Mesenchymal stem cell (in vitro differentiated cells and primary cell): ENCODE results near the gene ADIRF.

ENCODE experiments used
- DNase-seq: peaks from one replicate; pipeline ENCODE4 v3.0.0-alpha.2; 2013
- H2AFZ ChIP-seq: one replicate; pipeline ENCODE4 v1.6.1; 2013; ENCODE audit warnings: low read depth, mild to moderate bottlenecking, control low read depth, inconsistent platforms, low read length, moderate library complexity
- H2AK5ac ChIP-seq: 2 replicates; pipeline ENCODE4 v1.6.1; 2013; ENCODE audit warnings: low read length, moderate library complexity, mild to moderate bottlenecking, inconsistent platforms; ENCODE audit not compliant: severe bottlenecking
- H2BK120ac ChIP-seq: one replicate; pipeline ENCODE4 v1.6.1; 2013; ENCODE audit warnings: low read depth, mild to moderate bottlenecking, inconsistent platforms, low read length, moderate library complexity
- H2BK12ac ChIP-seq, 2 experiments: one replicate each; pipeline ENCODE4 v1.6.1; 2013; ENCODE audit warnings: inconsistent platforms in 2 of 2, low read length in 2 of 2, mild to moderate bottlenecking in 2 of 2, moderate library complexity in 2 of 2, control low read depth in 1 of 2
- H2BK15ac ChIP-seq: one replicate; pipeline ENCODE4 v1.6.1; 2013; ENCODE audit warnings: mild to moderate bottlenecking, low read depth, inconsistent platforms; ENCODE audit not compliant: poor library complexity, severe bottlenecking
- H2BK5ac ChIP-seq: 2 replicates; pipeline ENCODE4 v1.6.1; 2013; ENCODE audit warnings: low read depth, mild to moderate bottlenecking, low read length, control low read depth, inconsistent platforms; ENCODE audit not compliant: poor library complexity, severe bottlenecking
- H3K14ac ChIP-seq, 2 experiments: one replicate each; pipeline ENCODE4 v1.6.1; 2013; ENCODE audit warnings: inconsistent platforms in 2 of 2, low read length in 2 of 2, control low read depth in 1 of 2, mild to moderate bottlenecking in 1 of 2, moderate library complexity in 1 of 2
- H3K18ac ChIP-seq, 2 experiments: one replicate each; pipeline ENCODE4 v1.6.1; 2013; ENCODE audit warnings: inconsistent platforms in 2 of 2, low read length in 2 of 2, control low read depth in 1 of 2, low read depth in 1 of 2, mild to moderate bottlenecking in 1 of 2
- H3K23ac ChIP-seq, 2 experiments: one replicate each; pipeline ENCODE4 v1.6.1; 2013; ENCODE audit warnings: inconsistent platforms in 2 of 2, low read length in 2 of 2, mild to moderate bottlenecking in 2 of 2, moderate library complexity in 2 of 2, control low read depth in 1 of 2
- H3K27ac ChIP-seq: 2 replicates; pipeline ENCODE4 v1.5.1; 2013; ENCODE audit warnings: mild to moderate bottlenecking, moderate library complexity, low read length, control low read depth, inconsistent platforms; ENCODE audit not compliant: poor library complexity, severe bottlenecking
- H3K27me3 ChIP-seq, 2 experiments: 2 replicates each; pipeline versions ENCODE4 v1.6.1 to v1.7.0; 2013; ENCODE audit warnings: low read length in 2 of 2, mild to moderate bottlenecking in 2 of 2, moderate library complexity in 2 of 2, control low read depth in 1 of 2, inconsistent platforms in 1 of 2; ENCODE audit not compliant: control insufficient read depth in 1 of 2, insufficient read depth in 1 of 2
- H3K36me3 ChIP-seq, 2 experiments: 2 replicates each; pipeline versions ENCODE4 v1.6.1 to v1.7.0; 2013; ENCODE audit warnings: low read length in 2 of 2, control low read depth in 1 of 2, inconsistent platforms in 1 of 2, low read depth in 1 of 2, mild to moderate bottlenecking in 1 of 2; ENCODE audit not compliant: insufficient read depth in 2 of 2, control insufficient read depth in 1 of 2
- H3K4ac ChIP-seq, 2 experiments: one replicate each; pipeline ENCODE4 v1.6.1; 2013; ENCODE audit warnings: inconsistent platforms in 2 of 2, low read length in 2 of 2, mild to moderate bottlenecking in 2 of 2, moderate library complexity in 2 of 2, control low read depth in 1 of 2, low read depth in 1 of 2
- H3K4me1 ChIP-seq: 2 replicates; pipeline ENCODE4 v1.6.1; 2013; ENCODE audit warnings: low read depth, low read length, control low read depth; ENCODE audit not compliant: control insufficient read depth, insufficient read depth
- H3K4me2 ChIP-seq: 2 replicates; pipeline ENCODE4 v1.6.1; 2013; ENCODE audit warnings: low read length, mild to moderate bottlenecking, inconsistent platforms; ENCODE audit not compliant: poor library complexity, severe bottlenecking
- H3K4me3 ChIP-seq, 2 experiments: 2 replicates each; pipeline versions ENCODE4 v1.5.1 to v1.7.0; 2013; ENCODE audit warnings: low read length in 2 of 2, mild to moderate bottlenecking in 2 of 2, control low read depth in 1 of 2, low read depth in 1 of 2; ENCODE audit not compliant: insufficient read depth in 1 of 2
- H3K79me1 ChIP-seq: replicated peaks from 2 replicates; pipeline ENCODE4 v1.6.1; 2013; ENCODE audit warnings: mild to moderate bottlenecking, control low read depth, low read length, inconsistent platforms; ENCODE audit not compliant: poor library complexity, severe bottlenecking
- H3K9ac ChIP-seq: 2 replicates; pipeline ENCODE4 v1.7.0; 2013; ENCODE audit warnings: mild to moderate bottlenecking, low read length, moderate library complexity
- H3K9me3 ChIP-seq: 2 replicates; pipeline ENCODE4 v1.7.0; 2013; ENCODE audit warnings: mild to moderate bottlenecking, low read length; ENCODE audit not compliant: control insufficient read depth
- H4K8ac ChIP-seq: one replicate; pipeline ENCODE4 v1.6.1; 2013; ENCODE audit warnings: inconsistent platforms, mild to moderate bottlenecking, low read length, moderate library complexity
- H4K91ac ChIP-seq: one replicate; pipeline ENCODE4 v1.6.1; 2013; ENCODE audit warnings: mild to moderate bottlenecking, low read length, inconsistent platforms
- WGBS: methylation state at CpG from one replicate; pipeline ENCODE4 v1.1.7; 2013; ENCODE audit warnings: mixed read lengths; 5-methylcytosine and 5-hydroxymethylcytosine counted together

Gene ADIRF

DNA sequence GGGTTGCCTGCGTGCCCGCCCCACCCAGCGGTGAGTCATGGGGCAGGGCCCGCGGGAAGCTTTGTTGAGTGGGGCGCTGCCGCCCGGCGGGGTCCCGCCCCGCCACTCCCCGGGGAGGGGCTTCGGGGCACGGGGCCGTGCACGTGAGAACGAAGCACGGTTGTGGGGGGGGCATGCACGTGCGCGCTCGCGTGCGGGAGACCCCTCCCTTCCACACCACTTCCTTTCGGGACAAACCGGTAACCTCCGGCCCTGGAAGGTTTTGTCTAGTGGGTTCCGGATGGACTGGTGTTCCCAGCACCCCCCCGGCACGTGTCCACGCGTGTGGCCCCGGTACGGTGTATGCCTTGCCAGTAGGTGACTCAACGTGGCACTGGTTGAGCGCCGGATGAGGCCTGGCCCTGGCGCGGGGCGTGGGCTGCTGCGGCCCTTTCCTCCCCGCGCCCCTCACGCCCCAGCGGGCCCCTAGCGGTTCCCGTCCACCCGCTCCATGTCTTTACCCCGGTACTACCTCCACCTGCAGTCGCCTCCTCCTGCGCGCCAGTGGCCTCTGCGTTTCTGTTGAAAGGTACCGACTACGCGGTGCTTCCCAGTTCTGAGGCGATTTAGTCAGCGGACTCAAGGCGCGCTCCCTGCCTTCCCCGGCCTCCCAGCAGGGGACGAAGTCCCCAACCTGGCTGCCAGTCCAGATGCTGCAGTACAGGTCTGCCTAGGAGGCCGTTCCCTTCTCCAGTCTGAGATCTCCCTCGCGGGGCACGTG, 3.1 kb downstream of the ADIRF start:
- H2AFZ ChIP-seq, result peak overlapping the region; percentile 72
- peak overlapping the region; percentile 60 to 81 for H3K4me3 ChIP-seq
- H2BK12ac ChIP-seq, result peak overlapping the region; percentile 71 to 79
- peak overlapping the region in 1 of 2 experiments; percentile 79 for H3K14ac ChIP-seq
- no peak overlapping the region for H2BK5ac ChIP-seq
- H3K9me3 ChIP-seq, result no peaks in the 10 kb centered on the region
- H3K79me1 ChIP-seq, result no peaks in the 10 kb centered on the region
- H3K23ac ChIP-seq, result peak overlapping the region in 1 of 2 experiments; percentile 20
- peak overlapping the region; percentile 67 for H2AK5ac ChIP-seq
- peak overlapping the region; percentile 65 for H4K91ac ChIP-seq
- peaks cover 0 to 3% of the 10 kb centered on the region in 2 experiments for H3K36me3 ChIP-seq
- H3K9ac ChIP-seq, result peak overlapping the region; percentile 97
- H3K27ac ChIP-seq, result peak overlapping the region; percentile 36
- H3K27me3 ChIP-seq, result no peaks in the 10 kb centered on the region
- H2BK120ac ChIP-seq, result peak overlapping the region; percentile 99
- H3K4me1 ChIP-seq, result peaks cover 32% of the 10 kb centered on the region
- H3K4me2 ChIP-seq, result peak overlapping the region; percentile 95
- peak overlapping the region; percentile 81 to 88 for H3K18ac ChIP-seq
- WGBS, result 7% methylated on average over 49 of the region's 66 CpGs
- peak; percentile 85 for DNase-seq
- H4K8ac ChIP-seq, result peak overlapping the region; percentile 92
- peak overlapping the region; percentile 77 for H2BK15ac ChIP-seq
- H3K4ac ChIP-seq, result peak overlapping the region; percentile 63 to 81

DNA sequence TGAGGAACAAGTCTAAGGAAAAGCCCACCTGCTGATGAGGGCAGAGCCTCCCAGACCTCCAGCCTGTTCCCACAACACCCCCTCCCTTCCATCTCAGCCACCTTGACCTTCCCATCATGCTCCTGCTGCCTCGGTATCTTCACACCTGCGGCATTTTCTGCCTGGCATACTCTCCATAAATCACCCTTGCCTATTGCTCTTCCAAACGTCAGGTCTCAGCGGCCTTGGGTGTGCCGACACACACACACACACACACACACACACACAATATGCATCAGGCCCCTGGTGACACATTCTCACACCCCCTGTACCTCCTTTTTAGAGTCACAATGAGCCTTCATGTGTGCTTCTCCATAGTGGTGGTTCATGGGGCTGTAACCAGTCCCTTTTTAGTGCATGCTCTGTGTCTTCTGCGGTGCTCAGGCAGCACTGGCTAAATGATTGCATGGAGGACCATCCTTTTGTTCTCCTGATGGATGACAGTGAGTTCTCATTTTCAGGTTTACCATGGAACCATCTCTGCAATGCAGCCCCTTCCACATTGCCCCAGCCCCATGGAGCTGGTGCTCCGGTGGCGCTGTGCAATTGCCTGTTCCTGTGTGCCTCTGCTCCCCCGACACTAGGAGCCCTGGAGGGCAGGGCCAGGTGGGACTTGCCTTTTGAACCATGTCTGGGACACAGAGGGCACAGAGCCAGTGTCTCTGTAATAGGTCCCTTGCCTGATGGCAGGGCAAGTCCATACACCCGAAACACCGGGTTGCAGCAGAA, 4.5 kb downstream of the ADIRF start:
- no peak for DNase-seq
- Histone ChIP-seq H3K4me2 (no peak overlapping the region), H3K14ac (peak overlapping the region in 1 of 2 experiments; percentile 26), H3K23ac (no peak overlapping the region), H2BK120ac (no peak overlapping the region), H3K27me3 (no peaks in the 10 kb centered on the region), H3K4me1 (peaks cover 26% of the 10 kb centered on the region), H3K9ac (no peak overlapping the region), H3K27ac (no peak overlapping the region), H3K4me3 (no peak overlapping the region), H2BK5ac (no peak overlapping the region), H2BK15ac (no peak overlapping the region), H4K8ac (no peak overlapping the region), H3K18ac (no peak overlapping the region), H4K91ac (no peak overlapping the region), H3K79me1 (no peaks in the 10 kb centered on the region), H3K4ac (no peak overlapping the region), H2AK5ac (peak overlapping the region; percentile 24), H3K36me3 (peaks cover 0 to 3% of the 10 kb centered on the region in 2 experiments), H3K9me3 (no peaks in the 10 kb centered on the region), H2AFZ (no peak overlapping the region), H2BK12ac (peak overlapping the region in 1 of 2 experiments; percentile 49)
- WGBS, result 95% methylated on average over 11 of the region's 11 CpGs

DNA sequence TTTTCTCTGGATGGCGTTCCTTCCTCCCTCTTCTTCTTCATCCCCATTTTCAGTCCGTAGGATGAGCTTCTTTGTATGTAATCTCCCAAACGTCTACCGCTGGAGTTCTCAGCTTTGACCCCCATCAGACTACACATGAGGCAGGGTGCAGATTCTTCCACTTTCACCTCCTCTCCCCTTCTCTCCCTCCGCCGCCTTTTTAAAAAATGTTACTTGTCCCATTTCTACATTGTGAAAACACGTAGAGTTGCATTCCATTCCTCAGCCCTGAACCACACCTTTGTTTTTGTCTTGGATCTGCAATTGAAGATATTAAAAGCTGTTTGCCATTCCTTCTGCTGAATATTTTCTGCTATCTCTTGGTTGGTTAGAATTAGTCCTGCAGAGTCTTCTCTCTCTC, 6.2 kb downstream of the ADIRF start:
- Histone ChIP-seq H3K4me3 (no peak overlapping the region), H3K4me1 (peaks cover 20% of the 10 kb centered on the region), H3K27ac (no peak overlapping the region), H2BK12ac (no peak overlapping the region), H2BK15ac (no peak overlapping the region), H3K36me3 (no peaks in the 10 kb centered on the region), H2BK120ac (no peak overlapping the region), H3K4me2 (no peak overlapping the region), H3K18ac (no peak overlapping the region), H3K9me3 (no peaks in the 10 kb centered on the region), H2BK5ac (no peak overlapping the region), H3K23ac (no peak overlapping the region), H4K8ac (no peak overlapping the region), H3K9ac (no peak overlapping the region), H2AFZ (no peak overlapping the region), H3K27me3 (no peaks in the 10 kb centered on the region), H2AK5ac (no peak overlapping the region), H3K14ac (no peak overlapping the region), H3K4ac (no peak overlapping the region), H3K79me1 (no peaks in the 10 kb centered on the region), H4K91ac (no peak overlapping the region)
- 87% methylated on average over 6 of the region's 7 CpGs for WGBS
- DNase-seq, result no peak

DNA sequence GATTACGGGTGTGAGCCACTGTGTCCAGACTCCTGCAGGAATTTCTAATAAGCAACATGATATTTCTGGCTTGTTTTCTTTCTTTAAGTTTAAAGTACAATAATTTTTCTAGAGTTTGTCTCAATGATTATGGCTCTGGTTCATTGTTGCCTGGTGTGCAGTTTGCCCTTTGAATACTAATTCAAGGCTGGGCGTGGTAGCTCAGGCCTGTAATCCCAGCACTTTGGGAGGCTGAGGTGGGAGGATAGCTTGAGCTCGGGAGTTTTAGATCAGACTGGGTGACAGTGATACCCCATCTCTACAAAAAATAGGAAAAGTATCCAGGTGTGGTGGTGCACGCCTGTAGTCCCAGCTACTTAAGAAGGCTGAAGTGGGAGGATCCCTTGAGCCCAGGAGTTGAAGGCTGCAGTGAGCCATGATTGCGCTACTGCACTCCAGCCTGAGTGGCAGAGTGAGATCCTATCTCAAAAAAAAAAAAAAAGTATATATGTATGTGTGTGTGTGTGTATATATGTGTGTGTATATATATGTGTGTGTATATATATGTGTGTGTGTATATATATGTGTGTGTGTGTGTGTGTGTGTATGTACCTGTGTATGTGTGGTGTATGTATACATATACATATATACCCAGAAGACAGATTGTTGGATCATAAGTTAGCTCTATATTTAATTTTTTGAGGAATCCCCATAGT, 8.2 kb downstream of the ADIRF start:
- Histone ChIP-seq H3K14ac (no peak overlapping the region), H3K9me3 (no peaks in the 10 kb centered on the region), H2AK5ac (no peak overlapping the region), H2BK5ac (no peak overlapping the region), H2AFZ (no peak overlapping the region), H3K4me3 (no peak overlapping the region), H3K23ac (no peak overlapping the region), H4K91ac (no peak overlapping the region), H3K4ac (no peak overlapping the region), H3K4me1 (peaks cover 9% of the 10 kb centered on the region), H3K27ac (no peak overlapping the region), H3K18ac (no peak overlapping the region), H3K79me1 (no peaks in the 10 kb centered on the region), H2BK120ac (no peak overlapping the region), H3K27me3 (no peaks in the 10 kb centered on the region), H4K8ac (no peak overlapping the region), H2BK12ac (no peak overlapping the region), H3K9ac (no peak overlapping the region), H3K4me2 (no peak overlapping the region), H2BK15ac (no peak overlapping the region), H3K36me3 (no peaks in the 10 kb centered on the region)
- DNase-seq, result no peak
- 96% methylated on average over 3 of the region's 5 CpGs for WGBS
